ENCODE data around the gene ERC1. TPM values are rescaled to one million over a fixed set of nuclear protein-coding genes. Genes with fewer than 3 reads are reported as not detected.
A peak's percentile ranks its signal among the peaks of the same experiment; 100 is the strongest.

Gene ERC1
- total and polyA plus RNA-seq, 9 of the 15 experiments (the other 6 are each of a cell fraction or from before 2014, with no cell fraction given) = 0.74 to 11.8 (median 4.8) TPM

DNA sequence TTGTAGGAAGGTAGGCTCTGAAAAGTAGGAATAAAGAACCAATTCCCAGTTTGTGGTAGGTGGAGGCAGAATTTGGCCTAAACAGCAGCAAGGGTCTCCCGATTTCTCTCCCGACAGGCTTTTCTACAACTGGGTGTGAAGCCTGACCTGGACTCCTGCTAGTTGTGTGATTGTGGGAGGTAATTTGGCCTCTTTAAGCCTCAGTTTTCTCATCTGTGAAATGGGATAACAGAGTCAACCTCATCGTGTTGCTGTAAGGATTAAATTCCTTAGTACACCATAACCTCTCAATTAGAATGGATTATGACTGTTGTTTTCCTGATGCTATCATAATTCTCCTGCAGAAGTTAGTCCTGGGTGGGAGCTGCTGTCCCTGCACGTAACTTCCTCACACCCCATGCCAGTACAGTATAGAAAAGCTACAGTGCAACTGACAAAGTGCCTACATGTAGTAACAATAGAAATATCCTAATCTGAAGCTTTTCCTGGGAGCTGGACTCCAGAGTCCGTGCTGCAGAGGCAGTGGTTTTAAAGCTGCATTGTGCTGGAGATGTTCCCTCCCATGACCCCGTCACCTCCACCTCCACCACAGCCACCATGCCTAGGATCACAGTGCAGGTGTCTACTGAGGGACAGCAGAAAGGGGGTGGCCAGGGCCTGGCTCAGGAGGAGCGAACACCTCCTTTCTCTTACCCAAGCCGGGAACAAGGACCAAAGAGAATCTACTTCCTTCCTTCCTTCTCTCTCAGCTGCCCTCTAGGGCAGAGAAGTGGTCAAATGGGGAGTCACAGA lies 526.9 kb downstream of the ERC1 start:
- ChIA-PET CTCF (ENCODE audit: low intra/inter-chr PET ratio) (no interaction called here), POLR2A (interaction anchor here (1.5 kb wide), 1 partner anchor 58 kb away, joined by 4 read pairs; no protein-coding TSS in a partner anchor)

More for the DNA sequence above, 526.9 kb downstream of the ERC1 start:
- in situ Hi-C loops (cut with MboI) = no loop called here
- Histone ChIP-seq H3K4me1 (replicated peaks in 1 of 2; ENCODE audit: control insufficient read depth in 2 of 2, insufficient read depth in 2 of 2, low read length in 2 of 2) (peaks cover 8 to 11% of the 10 kb centered on the region in 2 experiments; a peak in 4 of 5 replicates), H3K9ac (ENCODE audit: insufficient read depth in 1 of 2, low read depth in 2 of 2, low read length in 2 of 2) (peak overlapping the region in 1 of 2 experiments; percentile 70; a peak in 1 of 4 replicates), H2AFZ (ENCODE audit: low read depth, low read length) (peak overlapping the region; percentile 32; the same call in 1 of the 2 replicates), H3K9me3 (replicated peaks; ENCODE audit: control insufficient read depth, insufficient read depth, low read depth, low read length) (no peaks in the 10 kb centered on the region; the same call in 1 of the 2 replicates), H3K79me2 (ENCODE audit: control insufficient read depth, insufficient read depth, low read length) (no peaks in the 10 kb centered on the region), H3K36me3 (ENCODE audit: control insufficient read depth, insufficient read depth, low read length) (no peaks in the 10 kb centered on the region), H3K27ac (ENCODE audit: extremely low read depth, low read depth, low read length) (no peak overlapping the region), H4K20me1 (replicated peaks; ENCODE audit: control insufficient read depth, insufficient read depth, low read length) (no peaks in the 10 kb centered on the region), H3K27me3 (ENCODE audit: control insufficient read depth in 2 of 2, insufficient read depth in 2 of 2, low read length in 2 of 2) (no peaks in the 10 kb centered on the region), H3K4me2 (ENCODE audit: insufficient read depth, low read length) (peak overlapping the region; percentile 32; the same call in 1 of the 2 replicates), H3K4me3 (no peak overlapping the region), H3K9me1 (ENCODE audit: control insufficient read depth, insufficient read depth, low read length) (no peaks in the 10 kb centered on the region)
- 90% methylated on average over 4 of the region's 8 CpGs for WGBS (ENCODE audit: insufficient coverage, low coverage, missing lambda C conversion rate)
- ATAC-seq (no peak), DNase-seq (ENCODE audit: extremely low read depth in 1 of 4, low spot score in 3 of 4) (no peak), FAIRE-seq (no peak)
- intact Hi-C loops (cut with micrococcal nuclease) = loop anchor here (10.0 kb wide), 1 partner anchor 57 kb away; no protein-coding TSS in a partner anchor
- TF ChIP-seq ETV6 (IDR thresholded peaks at IDR 0.05; ENCODE audit: borderline replicate concordance in 1 of 2, low read depth in 2 of 2, low read length in 1 of 2) (no peak), ETV6 (CRISPR knock-in tag; IDR thresholded peaks at IDR 0.05; ENCODE audit: borderline replicate concordance) (no peak), RCOR1 (IDR thresholded peaks at IDR 0.05; ENCODE audit: borderline replicate concordance in 1 of 2, low read depth in 2 of 2, low read length in 2 of 2) (peak in 1 of 2 experiments; percentile 40; a peak in 1 of 4 replicates), KDM1A (IDR thresholded peaks at IDR 0.05) (peak; percentile 31 to 34; a peak in 1 of 4 replicates), BCOR (IDR thresholded peaks at IDR 0.05) (peak; percentile 84), RBM25 (IDR thresholded peaks at IDR 0.05; ENCODE audit: low read depth, low read length, severe bottlenecking) (peak; percentile 93), ZNF277 (CRISPR knock-in tag; IDR thresholded peaks at IDR 0.05; ENCODE audit: borderline replicate concordance) (no peak), ZNF24 (IDR thresholded peaks at IDR 0.05) (no peak), ZNF140 (CRISPR knock-in tag; IDR thresholded peaks at IDR 0.05) (no peak), ADNP (tag; IDR thresholded peaks at IDR 0.05) (peak; percentile 24; the same call in 1 of the 2 replicates), ZNF121 (CRISPR knock-in tag; conservative IDR thresholded peaks at IDR 0.05) (no peak)
- TF ChIP-seq, protein P1, sequence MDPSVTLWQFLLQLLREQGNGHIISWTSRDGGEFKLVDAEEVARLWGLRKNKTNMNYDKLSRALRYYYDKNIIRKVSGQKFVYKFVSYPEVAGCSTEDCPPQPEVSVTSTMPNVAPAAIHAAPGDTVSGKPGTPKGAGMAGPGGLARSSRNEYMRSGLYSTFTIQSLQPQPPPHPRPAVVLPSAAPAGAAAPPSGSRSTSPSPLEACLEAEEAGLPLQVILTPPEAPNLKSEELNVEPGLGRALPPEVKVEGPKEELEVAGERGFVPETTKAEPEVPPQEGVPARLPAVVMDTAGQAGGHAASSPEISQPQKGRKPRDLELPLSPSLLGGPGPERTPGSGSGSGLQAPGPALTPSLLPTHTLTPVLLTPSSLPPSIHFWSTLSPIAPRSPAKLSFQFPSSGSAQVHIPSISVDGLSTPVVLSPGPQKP (CRISPR knock-in tag; IDR thresholded peaks at IDR 0.05) = no peak
- BruUV-seq (replicated peaks) = no TSS peak

Measured in K562 (cell line).